A549 (cell line): ENCODE measurements around the gene HOXD10. TPM values are rescaled to one million over a fixed set of nuclear protein-coding genes. Genes with fewer than 3 reads are reported as not detected.

Experiments used
- ATAC-seq, 2 experiments: fragments of 200-7000 bp in 1 of 2; fragments of >200 bp in 1 of 2; cut with Nextera tagmentation in 1 of 2; cut with Tn5 transposase in 1 of 2; 3 replicates each; pipeline versions ENCODE4 v1.8.0 to v1.9.1; 2018 to 2020; ENCODE audit warnings: mild to moderate bottlenecking in 1 of 2, moderate library complexity in 1 of 2
- CTCF ChIA-PET: fragments of 300-600 bp; sonication (Branson Sonifier 250); formaldehyde crosslinking; extraction: SDS; loops from one replicate; lab custom pipeline; 2021; ENCODE audit warnings: antibody characterized with exemption, inconsistent platforms; lab: Yijun Ruan, JAX
- POLR2A ChIA-PET: fragments of 350-600 bp; formaldehyde crosslinking; extraction: SDS; loops from one replicate; lab custom pipeline; 2021; ENCODE audit warnings: antibody characterized with exemption, inconsistent platforms; lab: Yijun Ruan, JAX
- DNase-seq, 2 experiments: peaks; one replicate each; pipeline versions ENCODE4 v3.0.0 to v3.0.0-alpha.2; 2011 to 2016; ENCODE audit warnings: low read depth in 1 of 2, low spot score in 1 of 2
- FAIRE-seq: peaks from 2 replicates; lab custom pipeline; 2011; peaks lifted over from hg19 to GRCh38; lab: Jason Lieb, UNC
- H3K27ac ChIP-seq, 2 experiments: fragments of >200 bp; sonication (Bioruptor Twin); formaldehyde crosslinking; 3 replicates each; pipeline ENCODE4 v1.5.1; 2016 to 2017
- H3K4me1 ChIP-seq: fragments of >200 bp; sonication (Bioruptor Twin); formaldehyde crosslinking; 3 replicates; pipeline ENCODE4 v1.6.1; 2016
- H3K4me2 ChIP-seq: fragments of >200 bp; sonication (Bioruptor Twin); formaldehyde crosslinking; 3 replicates; pipeline ENCODE4 v1.6.1; 2016
- H3K4me3 ChIP-seq: fragments of >200 bp; sonication (Bioruptor Twin); formaldehyde crosslinking; 3 replicates; pipeline ENCODE4 v1.5.1; 2016
- H3K9me3 ChIP-seq: fragments of >200 bp; sonication (Bioruptor Twin); formaldehyde crosslinking; 3 replicates; pipeline ENCODE4 v1.6.1; 2016
- BHLHE40 ChIP-seq: IDR thresholded peaks from 2 replicates; pipeline ENCODE4 v1.6.1; 2012; ENCODE audit warnings: low read depth, low read length, inconsistent platforms
- EHF ChIP-seq: fragments of 250-450 bp; sonication (Bioruptor Pico); IDR thresholded peaks from 2 replicates; pipeline ENCODE4 v1.5.0; 2020; ENCODE audit warnings: mild to moderate bottlenecking
- EP300 ChIP-seq, 2 experiments: fragments of >200 bp; sonication (Bioruptor Twin); formaldehyde crosslinking; IDR thresholded peaks; 2 replicates in 1 of 2; 3 replicates in 1 of 2; pipeline ENCODE4 v1.6.1; 2016 to 2017
- ESRRA ChIP-seq: fragments of 150-350 bp; IDR thresholded peaks from 2 replicates; pipeline ENCODE4 v1.6.1; 2014; ENCODE audit warnings: mild to moderate bottlenecking, low read length, borderline replicate concordance
- FOSB ChIP-seq: fragments of 250-450 bp; sonication (Bioruptor Pico); IDR thresholded peaks from 2 replicates; pipeline ENCODE4 v1.5.0; 2020; ENCODE audit warnings: mild to moderate bottlenecking, moderate library complexity
- FOXS1 ChIP-seq: fragments of 250-450 bp; sonication (Bioruptor Pico); IDR thresholded peaks from 2 replicates; pipeline ENCODE4 v1.5.0; 2020; ENCODE audit warnings: mild to moderate bottlenecking, moderate library complexity
- GATA3 ChIP-seq: IDR thresholded peaks from 2 replicates; pipeline ENCODE4 v1.6.1; 2012; ENCODE audit warnings: borderline replicate concordance
- HOXA7 ChIP-seq: fragments of 250-450 bp; sonication (Bioruptor Pico); IDR thresholded peaks from 2 replicates; pipeline ENCODE4 v1.5.0; 2020; ENCODE audit warnings: mild to moderate bottlenecking, moderate library complexity
- HOXB13 ChIP-seq: fragments of 250-450 bp; sonication (Bioruptor Pico); IDR thresholded peaks from 2 replicates; pipeline ENCODE4 v1.5.0; 2020; ENCODE audit warnings: low read depth, mild to moderate bottlenecking, moderate library complexity
- HOXB5 ChIP-seq: fragments of 250-450 bp; sonication (Bioruptor Pico); IDR thresholded peaks from 2 replicates; pipeline ENCODE4 v1.5.0; 2020; ENCODE audit warnings: mild to moderate bottlenecking, moderate library complexity
- JUNB ChIP-seq: fragments of >200 bp; sonication (Bioruptor Twin); formaldehyde crosslinking; IDR thresholded peaks from 2 replicates; pipeline ENCODE4 v1.6.1; 2016
- KDM5A ChIP-seq: fragments of 200-600 bp; sonication (generic); IDR thresholded peaks from 2 replicates; pipeline ENCODE4 v1.6.1; 2016; ENCODE audit warnings: antibody characterized with exemption, mild to moderate bottlenecking
- MAFK ChIP-seq: fragments of 450-650 bp; IDR thresholded peaks from 2 replicates; pipeline ENCODE4 v1.6.1; 2014; ENCODE audit not compliant: partially characterized antibody
- MYC ChIP-seq: IDR thresholded peaks from 2 replicates; pipeline ENCODE4 v1.6.1; 2012; ENCODE audit warnings: mild to moderate bottlenecking, inconsistent platforms, low read length, improper control_type of control experiment, borderline replicate concordance
- NPAS2 ChIP-seq: fragments of 250-450 bp; sonication (Bioruptor Pico); IDR thresholded peaks from 2 replicates; pipeline ENCODE4 v1.8.0; 2022; ENCODE audit warnings: mild to moderate bottlenecking, moderate library complexity, borderline replicate concordance
- PHF8 ChIP-seq: fragments of 200-600 bp; sonication (generic); IDR thresholded peaks from 2 replicates; pipeline ENCODE4 v1.6.1; 2016; ENCODE audit warnings: low read depth, mild to moderate bottlenecking, antibody characterized with exemption, moderate library complexity, borderline replicate concordance
- POLR2A ChIP-seq: IDR thresholded peaks from 2 replicates; pipeline ENCODE4 v1.6.1; 2012; ENCODE audit warnings: mild to moderate bottlenecking, low read length
- POLR2AphosphoS2 ChIP-seq: conservative IDR thresholded peaks from 2 replicates; pipeline ENCODE4 v1.6.1; 2012; ENCODE audit warnings: low read length, improper control_type of control experiment, inconsistent platforms
- RAD21 ChIP-seq, 2 experiments: fragments of >200 bp in 1 of 2; sonication (Bioruptor Twin) in 1 of 2; formaldehyde crosslinking in 1 of 2; IDR thresholded peaks in 1 of 2; conservative IDR thresholded peaks in 1 of 2; 2 replicates in 1 of 2; 3 replicates in 1 of 2; pipeline ENCODE4 v1.6.1; 2012 to 2018; ENCODE audit warnings: inconsistent platforms in 1 of 2
- RARB ChIP-seq: fragments of 250-450 bp; sonication (Bioruptor Pico); IDR thresholded peaks from 2 replicates; pipeline ENCODE4 v1.8.0; 2021; ENCODE audit warnings: mild to moderate bottlenecking, moderate library complexity
- TFCP2L1 ChIP-seq: fragments of 250-450 bp; sonication (Bioruptor Pico); IDR thresholded peaks from 2 replicates; pipeline ENCODE4 v1.5.0; 2021; ENCODE audit warnings: mild to moderate bottlenecking
- WGBS: methylation state at CpG from one replicate; pipeline ENCODE4 v1.1.6; 2017; ENCODE audit errors: missing lambda C conversion rate; 5-methylcytosine and 5-hydroxymethylcytosine counted together
- polyA plus RNA-seq, 4 experiments: library from polyadenylated mRNA; depleted of rRNA in 3 of 4; stranded (reverse); fragments of >200 nt; fragmentation: RNase III in 1 of 4; extraction: RNeasy Plus Mini Kit Qiagen cat#74134 plus additional on column Dnase treatment in 1 of 4; gene quantifications; 2 replicates in 3 of 4; 3 replicates in 1 of 4; pipeline ENCODE4 v1.2.3, GENCODE V29; 2011 to 2017
- TF ChIP-seq, protein P1 (sequence below): fragments of 250-450 bp; sonication (Bioruptor Pico); IDR thresholded peaks from 2 replicates; pipeline ENCODE4 v1.5.0; 2021; ENCODE audit warnings: mild to moderate bottlenecking, moderate library complexity, borderline replicate concordance
- TF ChIP-seq, protein P2 (sequence below): fragments of 200-600 bp; sonication (generic); IDR thresholded peaks from 2 replicates; pipeline ENCODE4 v1.6.1; 2016; ENCODE audit warnings: antibody characterized with exemption, mild to moderate bottlenecking, moderate library complexity
- TF ChIP-seq, protein P3 (sequence below): IDR thresholded peaks from 2 replicates; pipeline ENCODE4 v1.6.1; 2012
- TF ChIP-seq, protein P4 (sequence below): fragments of 450-650 bp; IDR thresholded peaks from 2 replicates; pipeline ENCODE4 v1.6.1; 2014; ENCODE audit warnings: antibody characterized with exemption

HOXD10 gene
- polyA plus RNA-seq, 2 of the 4 experiments (the other 2 are of a cell fraction), result 4.3 to 4.8 TPM

DNA sequence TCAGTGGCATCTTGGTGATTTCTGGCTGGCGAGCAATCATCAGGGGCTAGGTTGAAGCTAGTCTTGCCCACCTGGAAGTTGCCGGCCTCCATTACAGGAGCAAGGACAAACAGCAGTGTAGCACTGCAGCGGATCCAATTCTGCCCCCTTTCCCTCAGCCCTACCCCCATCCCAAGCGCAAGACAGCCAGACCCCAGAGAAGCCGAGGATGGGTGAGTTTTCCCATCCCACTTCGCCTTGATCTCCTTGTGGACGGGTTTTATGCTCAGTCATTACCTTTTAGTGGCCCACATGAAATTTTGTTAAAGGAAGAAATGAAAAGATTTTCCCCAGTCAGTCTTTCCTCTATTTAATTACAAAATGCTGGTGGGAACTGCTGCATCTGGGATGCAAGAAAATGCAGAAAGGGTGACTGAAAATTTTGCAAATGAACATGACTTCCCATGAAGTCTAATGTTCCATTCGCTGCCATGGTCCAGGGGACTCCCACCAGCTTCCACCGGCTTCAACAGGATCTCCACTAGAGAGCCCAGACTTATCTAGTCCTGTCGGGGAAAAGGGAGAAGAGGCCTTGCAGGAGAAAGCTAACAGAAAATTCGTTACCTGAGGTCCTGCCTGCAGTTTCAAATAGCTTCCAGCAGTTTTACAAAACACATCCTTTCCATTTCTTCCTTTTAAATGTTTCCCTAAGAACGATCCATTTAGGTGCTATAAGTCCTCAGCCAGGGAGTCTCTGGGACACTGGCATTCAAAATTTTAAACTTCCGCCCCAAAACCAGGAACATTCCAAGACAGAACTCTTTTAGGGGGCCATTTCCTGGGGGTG lies 4.0 kb downstream of the HOXD10 start:
- POLR2A ChIA-PET, result no interaction called here
- no peak for ATAC-seq
- no peak for DNase-seq
- H3K4me2 ChIP-seq, result no peak overlapping the region
- TF ChIP-seq NPAS2 (CRISPR knock-in tag) (no peak), TFCP2L1 (CRISPR knock-in tag) (no peak), JUNB (no peak), KDM5A (no peak), FOSB (no peak), BHLHE40 (no peak), MAFK (no peak), PHF8 (no peak), FOXS1 (CRISPR knock-in tag) (no peak), POLR2AphosphoS2 (no peak), POLR2A (no peak), HOXB13 (CRISPR knock-in tag) (no peak), RAD21 (conservative IDR thresholded peaks at IDR 0.05 in 1 of 2, IDR thresholded peaks at IDR 0.05 in 1 of 2) (no peak), RARB (CRISPR knock-in tag) (no peak), ESRRA (no peak), MYC (no peak), GATA3 (no peak)
- TF ChIP-seq, protein P1, sequence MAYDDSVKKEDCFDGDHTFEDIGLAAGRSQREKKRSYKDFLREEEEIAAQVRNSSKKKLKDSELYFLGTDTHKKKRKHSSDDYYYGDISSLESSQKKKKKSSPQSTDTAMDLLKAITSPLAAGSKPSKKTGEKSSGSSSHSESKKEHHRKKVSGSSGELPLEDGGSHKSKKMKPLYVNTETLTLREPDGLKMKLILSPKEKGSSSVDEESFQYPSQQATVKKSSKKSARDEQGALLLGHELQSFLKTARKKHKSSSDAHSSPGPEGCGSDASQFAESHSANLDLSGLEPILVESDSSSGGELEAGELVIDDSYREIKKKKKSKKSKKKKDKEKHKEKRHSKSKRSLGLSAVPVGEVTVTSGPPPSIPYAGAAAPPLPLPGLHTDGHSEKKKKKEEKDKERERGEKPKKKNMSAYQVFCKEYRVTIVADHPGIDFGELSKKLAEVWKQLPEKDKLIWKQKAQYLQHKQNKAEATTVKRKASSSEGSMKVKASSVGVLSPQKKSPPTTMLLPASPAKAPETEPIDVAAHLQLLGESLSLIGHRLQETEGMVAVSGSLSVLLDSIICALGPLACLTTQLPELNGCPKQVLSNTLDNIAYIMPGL, result no peak
- TF ChIP-seq, protein P2, sequence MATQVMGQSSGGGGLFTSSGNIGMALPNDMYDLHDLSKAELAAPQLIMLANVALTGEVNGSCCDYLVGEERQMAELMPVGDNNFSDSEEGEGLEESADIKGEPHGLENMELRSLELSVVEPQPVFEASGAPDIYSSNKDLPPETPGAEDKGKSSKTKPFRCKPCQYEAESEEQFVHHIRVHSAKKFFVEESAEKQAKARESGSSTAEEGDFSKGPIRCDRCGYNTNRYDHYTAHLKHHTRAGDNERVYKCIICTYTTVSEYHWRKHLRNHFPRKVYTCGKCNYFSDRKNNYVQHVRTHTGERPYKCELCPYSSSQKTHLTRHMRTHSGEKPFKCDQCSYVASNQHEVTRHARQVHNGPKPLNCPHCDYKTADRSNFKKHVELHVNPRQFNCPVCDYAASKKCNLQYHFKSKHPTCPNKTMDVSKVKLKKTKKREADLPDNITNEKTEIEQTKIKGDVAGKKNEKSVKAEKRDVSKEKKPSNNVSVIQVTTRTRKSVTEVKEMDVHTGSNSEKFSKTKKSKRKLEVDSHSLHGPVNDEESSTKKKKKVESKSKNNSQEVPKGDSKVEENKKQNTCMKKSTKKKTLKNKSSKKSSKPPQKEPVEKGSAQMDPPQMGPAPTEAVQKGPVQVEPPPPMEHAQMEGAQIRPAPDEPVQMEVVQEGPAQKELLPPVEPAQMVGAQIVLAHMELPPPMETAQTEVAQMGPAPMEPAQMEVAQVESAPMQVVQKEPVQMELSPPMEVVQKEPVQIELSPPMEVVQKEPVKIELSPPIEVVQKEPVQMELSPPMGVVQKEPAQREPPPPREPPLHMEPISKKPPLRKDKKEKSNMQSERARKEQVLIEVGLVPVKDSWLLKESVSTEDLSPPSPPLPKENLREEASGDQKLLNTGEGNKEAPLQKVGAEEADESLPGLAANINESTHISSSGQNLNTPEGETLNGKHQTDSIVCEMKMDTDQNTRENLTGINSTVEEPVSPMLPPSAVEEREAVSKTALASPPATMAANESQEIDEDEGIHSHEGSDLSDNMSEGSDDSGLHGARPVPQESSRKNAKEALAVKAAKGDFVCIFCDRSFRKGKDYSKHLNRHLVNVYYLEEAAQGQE, result no peak
- TF ChIP-seq, all 56 proteins: peak for 0
- 86% methylated on average over 13 of the region's 13 CpGs for WGBS
- H3K9me3 ChIP-seq, result no peaks in the 10 kb centered on the region
- CTCF ChIA-PET, result interaction anchor here (0.5 to 3.7 kb wide), 15 partner anchors 9 to 1078 kb away, joined by 3 to 13 read pairs (median 4); no protein-coding TSS in a partner anchor
- no peak for FAIRE-seq
- no peak overlapping the region for H3K4me3 ChIP-seq
- H3K27ac ChIP-seq, result no peak overlapping the region
- H3K4me1 ChIP-seq, result 0 out of 3 replicates have a peak, but pooled peaks cover 3% of the 10 kb centered on the region

DNA sequence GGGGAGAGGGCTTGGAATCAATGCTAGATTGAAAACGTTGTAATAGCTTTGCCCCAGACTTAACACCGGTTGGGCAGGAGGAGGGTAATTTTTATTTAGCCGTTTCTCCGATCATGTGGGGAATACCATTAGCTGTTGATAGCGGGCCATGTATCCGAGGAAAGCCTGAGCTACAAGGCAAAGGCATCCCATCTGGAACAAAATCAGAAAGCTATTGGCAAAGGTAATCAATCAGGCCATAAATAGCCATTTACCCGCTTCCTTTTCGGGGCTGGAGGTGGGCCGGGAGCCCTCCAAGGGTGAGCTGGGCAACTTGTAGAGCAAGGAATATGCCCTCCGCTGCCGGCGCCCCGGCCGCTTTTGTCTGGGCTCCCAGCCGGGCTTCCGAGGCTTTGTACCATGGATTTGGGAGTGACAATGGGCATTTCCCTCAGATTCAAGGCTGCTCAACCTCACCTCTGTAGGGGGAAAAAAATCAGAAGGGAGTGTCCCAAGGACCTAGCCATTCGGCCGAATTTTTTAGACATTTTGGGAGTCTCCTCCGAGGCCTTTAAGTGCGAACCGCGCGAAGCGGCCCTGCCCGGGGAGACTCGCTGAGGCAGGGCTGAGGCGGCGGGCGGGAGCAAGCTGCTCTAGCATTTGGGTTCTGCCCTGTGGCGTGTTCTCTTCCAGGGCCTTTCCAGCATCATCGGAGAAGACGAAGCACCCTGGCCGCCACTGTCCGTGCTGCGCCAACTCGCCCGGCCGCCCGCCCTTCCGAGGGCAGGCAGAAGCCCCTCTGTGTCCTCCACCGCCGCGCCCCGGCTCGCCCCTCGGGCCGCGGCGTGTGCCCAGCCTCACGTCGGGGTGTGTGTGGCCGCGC lies 4.8 kb downstream of the HOXD10 start:
- Histone ChIP-seq H3K4me2 (no peak overlapping the region), H3K4me1 (0 out of 3 replicates have a peak, but pooled peaks cover 3% of the 10 kb centered on the region), H3K27ac (no peak overlapping the region), H3K9me3 (no peaks in the 10 kb centered on the region), H3K4me3 (no peak overlapping the region)
- FAIRE-seq, result no peak
- DNase-seq, result no peak
- WGBS, result 91% methylated on average over 49 of the region's 53 CpGs
- CTCF ChIA-PET, result interaction anchor here (1.2 to 3.7 kb wide), 9 partner anchors 9 to 1027 kb away, joined by 3 to 13 read pairs (median 5); no protein-coding TSS in a partner anchor
- POLR2A ChIA-PET, result no interaction called here
- ATAC-seq, result no peak
- TF ChIP-seq, protein P3, sequence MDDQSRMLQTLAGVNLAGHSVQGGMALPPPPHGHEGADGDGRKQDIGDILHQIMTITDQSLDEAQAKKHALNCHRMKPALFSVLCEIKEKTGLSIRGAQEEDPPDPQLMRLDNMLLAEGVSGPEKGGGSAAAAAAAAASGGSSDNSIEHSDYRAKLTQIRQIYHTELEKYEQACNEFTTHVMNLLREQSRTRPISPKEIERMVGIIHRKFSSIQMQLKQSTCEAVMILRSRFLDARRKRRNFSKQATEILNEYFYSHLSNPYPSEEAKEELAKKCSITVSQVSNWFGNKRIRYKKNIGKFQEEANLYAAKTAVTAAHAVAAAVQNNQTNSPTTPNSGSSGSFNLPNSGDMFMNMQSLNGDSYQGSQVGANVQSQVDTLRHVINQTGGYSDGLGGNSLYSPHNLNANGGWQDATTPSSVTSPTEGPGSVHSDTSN, result no peak
- TF ChIP-seq HOXA7 (no peak), EHF (CRISPR knock-in tag) (no peak), HOXB5 (CRISPR knock-in tag) (no peak), GATA3 (no peak), JUNB (no peak), EP300 (IDR thresholded peaks at IDR 0.05) (no peak), BHLHE40 (no peak)
- TF ChIP-seq, protein P4, sequence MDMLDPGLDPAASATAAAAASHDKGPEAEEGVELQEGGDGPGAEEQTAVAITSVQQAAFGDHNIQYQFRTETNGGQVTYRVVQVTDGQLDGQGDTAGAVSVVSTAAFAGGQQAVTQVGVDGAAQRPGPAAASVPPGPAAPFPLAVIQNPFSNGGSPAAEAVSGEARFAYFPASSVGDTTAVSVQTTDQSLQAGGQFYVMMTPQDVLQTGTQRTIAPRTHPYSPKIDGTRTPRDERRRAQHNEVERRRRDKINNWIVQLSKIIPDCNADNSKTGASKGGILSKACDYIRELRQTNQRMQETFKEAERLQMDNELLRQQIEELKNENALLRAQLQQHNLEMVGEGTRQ, result no peak
- TF ChIP-seq, all 56 proteins: peak for 0
